Middle frontal gyrus (tissue), 1 donor: ENCODE results near the gene CCL3.
"Not testable (repeated sequence)": the region's sequence is repeated elsewhere in the genome, so short reads cannot be mapped to it uniquely, and the experiment has no call there.

Source experiments
- DNase-seq: peaks from one replicate; pipeline ENCODE4 v3.0.0-alpha.2; 2015; ENCODE audit warnings: low spot score; ENCODE audit errors: extremely low spot score

The CCL3 gene

DNA sequence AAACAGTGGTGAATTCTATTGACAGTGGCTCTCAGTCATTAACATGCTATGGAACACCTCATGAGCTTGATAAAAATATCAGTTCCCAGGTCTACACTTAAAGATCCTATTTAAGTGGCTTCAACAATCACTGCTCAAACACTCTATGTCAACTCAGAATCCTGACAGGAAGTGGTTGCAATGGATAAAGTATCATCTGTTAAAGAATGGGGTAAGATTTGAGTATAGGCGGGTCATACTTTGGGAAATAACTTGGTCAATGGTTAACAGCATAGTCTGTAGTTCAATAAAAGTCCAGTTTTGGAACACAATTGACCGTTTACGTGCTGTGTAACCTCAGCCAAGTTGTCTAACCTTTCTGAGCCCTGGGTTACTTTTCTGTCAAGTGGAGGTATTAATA is 2.5 kb downstream of the CCL3 start:
- DNase-seq = not testable (repeated sequence)

- DNase-seq = no peak
These were observed 3.2 kb downstream of the CCL3 start for GRCh38 chr17:36086791-36087190.

- DNase-seq = no peak
These were observed 4.2 kb downstream of the CCL3 start for GRCh38 chr17:36085765-36086164.

DNA sequence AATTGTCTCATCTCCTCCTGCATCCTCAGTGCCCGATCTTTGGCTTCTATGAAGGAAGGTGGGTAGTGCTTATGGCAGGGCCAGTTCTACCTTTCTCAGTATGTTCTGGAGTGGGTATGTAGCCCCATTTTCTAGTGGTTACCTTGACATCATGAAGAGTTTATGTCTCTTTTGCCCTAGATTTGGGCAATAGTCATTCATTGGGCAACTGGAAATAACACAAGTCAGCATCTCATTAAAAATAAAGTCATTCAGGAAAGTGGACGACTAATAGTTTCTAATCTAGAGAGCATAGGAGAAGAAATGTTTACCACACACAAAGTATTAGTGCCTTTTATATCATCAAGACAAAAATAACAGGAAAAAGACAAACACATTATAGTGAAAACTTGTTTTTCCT is 6.3 kb downstream of the CCL3 start:
- not testable (repeated sequence) for DNase-seq

DNA sequence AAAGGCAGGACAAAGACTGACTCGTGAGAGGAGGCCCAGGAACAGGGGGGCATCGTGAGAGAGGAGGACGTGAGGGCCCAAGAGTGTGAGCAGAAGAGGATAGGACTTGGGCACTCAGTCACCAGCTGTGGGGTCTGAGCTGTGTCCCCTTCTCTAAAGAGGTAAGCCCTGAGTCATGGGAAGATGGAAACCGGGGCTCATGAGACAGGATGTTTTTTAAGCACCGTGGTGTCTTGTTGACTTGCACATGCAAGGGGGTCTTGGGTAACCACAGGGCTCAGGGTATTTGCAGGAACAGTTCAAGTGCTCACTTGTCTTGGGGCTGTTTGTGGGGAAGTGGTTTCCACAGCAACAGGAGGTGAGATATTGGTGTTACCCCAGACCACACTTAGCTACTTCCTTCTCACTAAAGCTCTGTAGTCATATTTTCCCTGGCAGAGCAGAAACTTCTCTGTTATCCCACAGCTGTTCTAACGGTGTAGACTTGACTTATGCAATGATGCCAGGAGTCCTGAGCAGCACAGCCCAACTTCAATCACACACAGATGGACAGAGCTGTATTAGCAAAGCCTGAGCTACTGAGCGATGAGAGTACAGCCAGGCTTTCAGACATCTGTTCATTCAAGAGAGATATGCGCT is 7.3 kb downstream of the CCL3 start:
- DNase-seq = not testable (repeated sequence)

DNA sequence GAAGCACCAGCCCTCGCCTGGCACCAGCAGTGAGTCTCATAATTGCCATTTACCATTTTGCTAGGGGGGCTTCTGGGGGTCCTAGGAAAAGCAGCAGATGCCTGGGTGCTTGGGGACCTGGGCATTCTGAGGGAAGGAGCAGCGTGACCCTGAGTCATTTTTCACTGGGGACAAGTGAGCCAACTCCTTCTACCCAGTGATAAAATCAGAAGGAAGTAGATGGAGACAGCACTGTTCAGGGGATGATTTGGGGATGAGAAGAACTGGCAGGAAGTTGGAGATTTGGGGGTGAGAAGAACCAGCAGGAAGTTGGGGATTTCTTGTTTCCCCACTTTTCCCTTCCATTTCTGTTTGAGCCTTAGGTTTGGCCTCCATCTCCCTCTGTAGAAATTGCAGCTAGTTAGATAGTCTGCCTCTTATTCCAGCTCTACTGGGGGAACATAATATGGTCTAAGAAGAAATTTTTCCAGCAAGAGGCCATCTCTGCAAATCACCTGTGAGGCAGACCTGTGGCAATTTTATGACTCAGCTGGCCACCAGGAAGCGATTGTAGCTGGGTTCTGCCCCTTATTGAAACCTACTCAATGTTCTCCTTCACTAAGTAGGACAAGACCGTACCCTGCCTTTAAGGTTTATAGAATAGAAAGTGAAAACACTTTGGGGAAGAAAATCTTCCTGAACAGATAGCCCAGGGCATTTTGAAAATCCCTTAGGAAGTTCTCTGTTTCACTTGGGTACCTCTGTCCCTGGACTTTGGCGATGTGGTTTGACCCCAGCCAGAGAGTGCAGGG is 8.1 kb downstream of the CCL3 start:
- DNase-seq = not testable (repeated sequence)

- no peak for DNase-seq
These were observed 15.6 kb downstream of the CCL3 start for GRCh38 chr17:36074365-36074764.

GRCh38 chr17:36072431-36073121 is 17.4 kb downstream of the CCL3 start:
- DNase-seq = no peak

DNA sequence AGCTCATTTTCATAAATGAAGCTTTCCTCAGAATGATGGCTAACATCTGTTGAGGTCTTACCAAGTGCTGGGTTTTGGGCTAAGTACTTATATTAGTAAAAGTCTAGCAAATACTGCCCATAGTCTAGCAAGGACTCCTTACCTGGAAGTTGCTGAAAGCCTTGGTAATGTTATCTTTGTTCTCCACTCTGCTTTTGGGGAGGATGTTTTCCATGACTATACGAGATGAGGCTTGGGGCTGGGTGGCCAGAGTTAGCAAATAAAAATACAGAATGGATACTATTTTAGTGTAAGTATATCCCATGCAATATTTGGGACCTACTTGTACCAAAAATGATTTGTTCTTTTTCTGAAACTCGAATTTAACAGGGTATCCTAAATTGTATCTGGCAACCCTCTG is 18.2 kb downstream of the CCL3 start:
- DNase-seq = no peak

DNA sequence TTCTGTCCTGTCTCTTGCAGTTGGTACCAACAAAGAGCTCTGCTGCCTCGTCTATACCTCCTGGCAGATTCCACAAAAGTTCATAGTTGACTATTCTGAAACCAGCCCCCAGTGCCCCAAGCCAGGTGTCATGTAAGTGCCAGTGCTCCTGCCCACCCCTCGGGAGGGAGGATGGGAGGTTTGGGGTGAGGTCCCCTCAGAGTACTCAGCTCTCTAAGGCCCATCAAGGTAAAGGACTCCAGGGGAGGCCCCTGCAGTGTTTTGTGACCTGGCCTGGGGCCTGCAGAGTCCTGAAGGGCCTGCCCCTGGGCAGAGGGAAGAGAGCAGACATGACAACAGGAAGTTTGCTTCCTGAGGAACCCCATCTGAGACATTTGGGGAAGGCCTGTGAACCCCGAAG is 19.5 kb downstream of the CCL3 start:
- DNase-seq = no peak

DNA sequence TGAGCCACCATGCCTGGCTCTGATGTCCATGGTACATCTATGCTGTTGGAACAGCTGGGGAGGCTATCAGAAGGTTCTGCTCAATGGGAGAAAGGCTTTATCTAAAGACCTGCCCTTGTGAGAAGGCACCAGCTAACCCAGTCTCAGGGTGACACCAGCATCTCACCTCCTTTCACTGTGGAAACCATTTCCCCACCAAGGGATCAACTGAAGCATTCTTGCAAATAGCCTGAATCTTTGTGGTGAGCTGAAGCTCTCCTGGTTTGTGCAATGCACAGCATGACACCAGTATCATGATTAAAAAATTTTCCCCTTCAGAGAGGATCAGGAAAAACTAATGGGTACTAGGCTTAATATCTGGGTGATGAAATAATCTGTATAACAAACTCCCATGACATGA is 20.8 kb downstream of the CCL3 start:
- no peak for DNase-seq

DNA sequence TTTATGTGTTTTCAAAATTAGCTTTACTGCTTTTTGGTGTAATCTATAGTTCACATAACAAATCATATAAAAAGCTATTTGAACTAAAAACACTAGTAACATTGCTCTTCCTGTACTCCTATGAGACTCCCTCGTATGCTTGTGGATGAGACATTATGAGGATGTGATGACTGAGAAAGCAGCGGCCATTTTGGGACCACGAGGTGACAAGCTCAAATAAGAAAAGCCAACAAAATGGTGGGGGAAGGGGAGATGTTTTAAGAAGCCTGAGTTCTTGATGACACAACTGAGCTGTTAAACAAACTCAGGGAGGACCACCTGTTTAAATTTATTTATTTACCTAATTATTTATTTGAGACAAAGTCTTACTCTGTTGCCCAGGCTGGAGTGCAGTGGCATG is 21.4 kb downstream of the CCL3 start:
- DNase-seq = no peak

DNA sequence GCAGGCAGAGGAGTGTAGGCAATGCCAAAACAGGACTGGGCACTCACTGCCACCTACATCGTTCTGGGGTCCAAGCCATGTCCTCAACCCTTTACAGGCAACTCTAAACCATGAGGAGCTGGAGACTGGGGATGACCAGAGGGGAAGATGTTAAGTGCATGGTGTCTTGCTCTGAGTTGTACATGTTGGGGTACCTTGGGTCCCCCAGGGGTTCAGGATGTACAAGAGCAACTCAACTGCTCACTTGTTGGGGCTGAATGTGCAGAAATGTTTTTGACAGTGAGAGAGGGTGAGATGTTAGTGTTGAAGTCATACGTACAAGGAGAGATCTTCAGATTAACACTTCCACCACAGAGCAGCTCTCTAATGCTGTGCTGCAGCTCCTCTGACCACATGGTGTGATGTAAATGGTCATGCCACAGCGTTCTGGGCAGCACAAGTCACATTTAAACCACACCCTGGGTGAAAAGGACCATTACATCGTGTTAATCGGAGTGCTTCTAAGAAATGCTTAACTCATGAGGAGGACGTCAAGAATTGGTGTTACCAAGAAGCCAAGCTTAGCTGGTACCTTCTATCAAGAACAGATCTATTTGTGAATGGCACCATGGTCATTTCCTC is 23.5 kb downstream of the CCL3 start:
- DNase-seq = no peak

DNA sequence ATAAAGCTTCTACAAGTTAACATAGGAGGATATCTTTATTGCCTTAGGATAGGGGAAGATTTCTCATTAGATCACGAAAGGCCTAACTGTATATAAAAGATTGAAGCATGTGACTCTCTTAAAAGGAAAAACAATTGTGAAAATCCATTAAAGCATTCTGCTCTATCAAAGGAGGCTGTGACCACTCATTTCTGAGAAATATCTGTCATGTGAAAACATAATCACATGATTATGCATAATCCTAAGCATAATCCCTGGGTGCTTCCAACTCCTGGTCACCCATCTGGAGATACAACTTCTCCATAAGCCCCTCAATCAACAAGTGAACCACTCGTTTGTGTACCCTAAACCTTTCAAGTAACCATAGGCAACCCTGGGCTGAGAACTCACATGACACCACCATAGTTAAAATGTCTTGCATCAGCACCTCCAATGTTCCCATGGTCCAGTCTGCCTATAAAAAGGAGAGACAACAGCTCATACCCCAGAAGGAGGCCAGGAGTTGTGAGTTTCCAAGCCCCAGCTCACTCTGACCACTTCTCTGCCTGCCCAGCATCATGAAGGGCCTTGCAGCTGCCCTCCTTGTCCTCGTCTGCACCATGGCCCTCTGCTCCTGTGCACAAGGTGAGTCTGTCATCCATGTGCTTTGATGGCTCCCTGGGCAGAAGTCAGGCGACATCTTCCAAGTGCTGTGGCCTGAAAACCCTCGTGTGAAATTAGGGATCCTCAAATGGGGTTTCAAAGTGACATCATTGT is 26.0 kb downstream of the CCL3 start, which contains the start of gene CCL18:
TSS of gene CCL18 (plus strand) at position 487 of the 756 bp plus-strand sequence. CDS start at position 558, 71 bp downstream.
- DNase-seq = no peak

- DNase-seq = no peak
These were observed 29.1 kb downstream of the CCL3 start for GRCh38 chr17:36060816-36061215.

DNA sequence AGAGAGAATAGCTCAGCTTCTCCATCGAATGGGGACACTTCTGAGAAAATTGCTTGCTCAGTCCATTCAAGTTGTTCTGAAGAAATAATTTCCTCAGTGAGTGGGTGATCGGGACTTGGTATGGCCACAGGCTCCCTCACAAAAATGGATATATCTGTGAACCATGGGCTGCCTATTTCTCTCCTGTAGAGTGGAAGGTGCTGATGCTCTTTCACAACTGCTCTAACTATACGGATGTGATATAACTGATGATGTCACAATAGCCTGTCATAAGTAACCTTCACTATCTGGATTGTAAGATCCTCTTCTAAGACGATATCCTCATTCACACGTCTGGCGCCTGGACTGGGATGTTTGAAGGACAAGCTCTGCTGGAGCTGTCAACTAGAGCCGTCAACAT is 30.5 kb downstream of the CCL3 start:
- no peak for DNase-seq

- no peak for DNase-seq
These were observed 32.0 kb downstream of the CCL3 start for GRCh38 chr17:36057911-36058310.

- no peak for DNase-seq
These were observed 33.9 kb downstream of the CCL3 start for GRCh38 chr17:36055921-36056520.

DNA sequence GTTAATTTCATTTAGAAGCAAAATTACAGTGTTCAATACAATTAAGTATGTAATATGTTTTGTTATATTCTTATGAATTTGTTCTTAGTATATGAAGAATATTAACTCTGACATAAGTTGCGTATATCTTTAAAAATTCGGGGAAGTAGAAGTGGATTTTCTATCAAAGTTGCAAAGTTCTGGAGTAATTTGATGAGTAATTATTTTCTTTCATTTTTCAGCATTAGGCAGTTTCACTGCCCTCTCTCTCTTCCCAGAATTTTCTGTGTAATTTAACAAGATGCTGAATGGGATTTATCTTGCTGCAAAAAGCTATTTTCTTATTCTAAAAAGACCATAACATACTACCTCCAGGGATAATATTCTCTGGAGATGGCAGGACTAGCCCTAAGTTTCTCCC is 34.8 kb downstream of the CCL3 start:
- DNase-seq = no peak

GRCh38 chr17:36049643-36050042 is 40.3 kb downstream of the CCL3 start:
- no peak for DNase-seq

DNA sequence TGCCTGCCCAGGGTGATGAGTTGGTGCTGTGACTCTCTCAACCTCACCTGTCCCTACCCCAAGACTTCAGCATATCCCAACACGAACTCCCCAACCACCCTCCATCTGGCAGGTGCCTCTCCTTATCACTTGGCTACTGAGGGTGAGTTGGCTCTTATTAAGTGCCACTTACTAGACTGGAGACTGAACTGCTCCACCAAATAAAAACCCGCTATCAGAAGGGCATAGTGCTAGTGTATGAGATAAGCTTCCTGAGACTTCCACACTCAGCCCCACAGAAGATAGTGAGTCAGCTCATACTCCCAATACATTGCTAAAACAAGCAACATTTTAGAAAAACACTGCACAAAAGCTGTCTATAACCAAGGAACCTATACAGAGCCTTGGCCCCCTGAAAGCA is 41.9 kb downstream of the CCL3 start:
- no peak for DNase-seq
